Right hindlimb (tissue), 1 donor: ENCODE results near the gene CYP4F3.
"Not testable (repeated sequence)": the region's sequence is repeated elsewhere in the genome, so short reads cannot be mapped to it uniquely, and the experiment has no call there.

Experiments used
- DNase-seq: peaks from one replicate; pipeline ENCODE4 v3.0.0-alpha.2; 2018

Gene CYP4F3

GRCh38 chr19:15633082-15633835 is 7.4 kb upstream of the CYP4F3 start:
- no peak for DNase-seq

GRCh38 chr19:15634105-15634504 is 6.6 kb upstream of the CYP4F3 start:
- no peak for DNase-seq

GRCh38 chr19:15635016-15635805 is 5.5 kb upstream of the CYP4F3 start:
- DNase-seq = no peak

GRCh38 chr19:15636026-15636425 is 4.7 kb upstream of the CYP4F3 start:
- no peak for DNase-seq

GRCh38 chr19:15639596-15639995 is 1.1 kb upstream of the CYP4F3 start:
- DNase-seq = no peak

GRCh38 chr19:15640904-15641597 is 354 bp downstream of the CYP4F3 start:
- no peak for DNase-seq

GRCh38 chr19:15641901-15642491 is 1.3 kb downstream of the CYP4F3 start:
- no peak for DNase-seq

- no peak for DNase-seq
Measured at GRCh38 chr19:15642807-15643206, 2.1 kb downstream of the CYP4F3 start.

GRCh38 chr19:15643387-15643786 is 2.7 kb downstream of the CYP4F3 start:
- no peak for DNase-seq

GRCh38 chr19:15644066-15644741 is 3.5 kb downstream of the CYP4F3 start:
- no peak for DNase-seq

GRCh38 chr19:15644816-15645215 is 4.1 kb downstream of the CYP4F3 start:
- DNase-seq = no peak

- DNase-seq = no peak
Measured at GRCh38 chr19:15649526-15649925, 8.8 kb downstream of the CYP4F3 start.

GRCh38 chr19:15650123-15650522 is 9.4 kb downstream of the CYP4F3 start:
- not testable (repeated sequence) for DNase-seq

GRCh38 chr19:15651791-15652190 is 11.1 kb downstream of the CYP4F3 start:
- no peak for DNase-seq

GRCh38 chr19:15652559-15653278 is 12.0 kb downstream of the CYP4F3 start:
- no peak for DNase-seq

GRCh38 chr19:15656467-15656866 is 15.8 kb downstream of the CYP4F3 start:
- no peak for DNase-seq

- DNase-seq = no peak
Measured at GRCh38 chr19:15663247-15663646, 22.6 kb downstream of the CYP4F3 start.

- no peak for DNase-seq
Measured at GRCh38 chr19:15666186-15666585, 25.5 kb downstream of the CYP4F3 start.

GRCh38 chr19:15666883-15667282 is 26.2 kb downstream of the CYP4F3 start:
- no peak for DNase-seq

- no peak for DNase-seq
Measured at GRCh38 chr19:15669440-15669839, 28.7 kb downstream of the CYP4F3 start.

- DNase-seq = no peak
Measured at GRCh38 chr19:15669891-15670290, 29.2 kb downstream of the CYP4F3 start.

GRCh38 chr19:15671237-15671821 is 30.6 kb downstream of the CYP4F3 start:
- DNase-seq = no peak
